Uterus (tissue), 4 donors: Measurements from ENCODE around the gene FANCM. TPM values are rescaled to one million over a fixed set of nuclear protein-coding genes. Genes with fewer than 3 reads are reported as not detected.
A peak's percentile ranks its signal among the peaks of the same experiment; 100 is the strongest.
"Not testable (repeated sequence)": the region's sequence is repeated elsewhere in the genome, so short reads cannot be mapped to it uniquely, and the experiment has no call there.

Experiments used
- DNase-seq, 2 donors: peaks; one replicate each; pipeline ENCODE4 v3.0.0-alpha.2; 2019 to 2020
- H3K27ac ChIP-seq, 2 donors: fragments of 200-600 bp; sonication (generic); 1 replicate in 1 of 2; 2 replicates in 1 of 2; pipeline ENCODE4 v1.5.1; 2016 to 2018
- H3K27me3 ChIP-seq, 2 donors: fragments of 200-600 bp; sonication (generic); one replicate each; pipeline ENCODE4 v1.5.1; 2018 to 2019; ENCODE audit warnings: control low read depth in 1 of 2
- H3K36me3 ChIP-seq, 2 donors: fragments of 200-600 bp; sonication (generic); one replicate each; pipeline ENCODE4 v1.5.1; 2019; ENCODE audit warnings: control low read depth in 1 of 2
- H3K4me1 ChIP-seq, 2 donors: fragments of 200-600 bp; sonication (generic); one replicate each; pipeline ENCODE4 v1.5.1; 2018 to 2019; ENCODE audit warnings: control low read depth in 1 of 2
- H3K4me3 ChIP-seq, 2 donors: fragments of 200-600 bp; sonication (generic); 1 replicate in 1 of 2; 2 replicates in 1 of 2; pipeline ENCODE4 v1.5.1; 2018 to 2019; ENCODE audit warnings: mild to moderate bottlenecking in 1 of 2
- H3K9me3 ChIP-seq, 2 donors: fragments of 200-600 bp; sonication (generic); one replicate each; pipeline ENCODE4 v1.5.1; 2019; ENCODE audit warnings: control low read depth in 1 of 2
- POLR2A ChIP-seq, 2 donors: fragments of 450-650 bp; IDR thresholded peaks; one replicate each; pipeline ENCODE4 v1.6.1; 2016; ENCODE audit warnings: antibody characterized with exemption in 2 of 2, mild to moderate bottlenecking in 1 of 2, moderate library complexity in 1 of 2
- intact Hi-C: fragments of 100-400 bp; cut with DNase I; formaldehyde crosslinking; loops from one replicate; pipeline ENCODE4 v1.15.1; 2023; ENCODE audit warnings: low total_unique reads
- total RNA-seq, 4 donors: library from RNA; depleted of rRNA in 3 of 4; stranded (reverse); fragments of >200 nt in 3 of 4; gene quantifications; one replicate each; pipeline versions ENCODE4 v1.1.0 to v1.2.4, GENCODE V29; 2014 to 2023
- TF ChIP-seq, protein P1 (sequence below), 4 experiments: fragments of 200-600 bp in 2 of 4; fragments of 450-650 bp in 2 of 4; sonication (generic) in 2 of 4; IDR thresholded peaks; one replicate each; pipeline ENCODE4 v1.5.1; 2016 to 2019; ENCODE audit warnings: antibody characterized with exemption in 4 of 4, mild to moderate bottlenecking in 2 of 4, moderate library complexity in 1 of 4
- donor health status: DM: yes; HTN: yes; CAD: no.

Gene FANCM
- total RNA-seq, 4 donors from 2014 or later = 6.9 to 25.7 (median 9.0) TPM

DNA sequence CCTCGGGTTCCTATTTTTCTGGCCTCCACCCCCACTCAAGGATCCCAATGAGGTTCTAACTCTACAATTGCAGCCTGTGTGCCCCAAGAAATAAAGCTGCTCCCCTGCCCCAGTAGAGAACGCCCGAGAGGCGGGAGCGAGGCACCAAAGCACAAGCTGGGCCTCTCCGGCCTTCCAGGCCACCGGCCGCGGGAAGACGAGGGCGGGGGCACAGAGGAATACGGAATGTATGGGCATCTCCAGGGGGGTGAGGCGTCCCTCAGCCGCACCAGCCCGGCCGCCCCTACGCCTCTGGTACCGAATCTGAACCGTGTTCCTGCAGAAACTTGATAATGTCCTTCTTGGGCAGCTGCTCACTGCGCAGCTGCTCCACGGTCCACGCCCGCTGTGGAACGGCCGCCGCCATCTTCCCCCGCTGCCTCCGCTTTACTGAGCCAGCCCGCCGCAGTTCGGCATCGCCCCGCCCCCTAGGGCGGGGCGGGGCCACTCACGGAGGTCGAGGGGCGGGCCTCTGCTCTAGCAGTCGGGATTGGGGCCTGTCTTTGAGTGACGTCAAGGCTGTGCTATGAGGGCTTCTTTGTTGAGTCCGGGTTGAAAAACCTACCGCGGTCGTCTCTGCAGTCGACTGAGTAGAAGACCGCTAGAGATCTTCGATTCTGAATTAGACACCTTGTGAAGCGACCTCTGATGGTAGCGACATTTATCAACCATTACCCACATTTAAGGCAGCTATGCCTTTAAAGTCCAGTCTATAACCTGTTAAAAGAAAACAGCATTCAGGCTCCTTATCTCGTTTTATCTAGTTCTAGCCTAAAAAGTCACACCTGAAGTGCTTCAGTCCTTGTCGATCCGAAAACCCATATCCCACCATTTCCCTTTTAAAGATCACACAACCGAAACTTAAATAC is 1.4 kb upstream of the FANCM start, which contains the start of gene FKBP3:
FKBP3 (minus strand) TSS at position 431 of the 908 bp plus-strand sequence; CDS start at position 406, 25 bp downstream.
- no peaks in the 10 kb centered on the region for H3K36me3 ChIP-seq
- TF ChIP-seq, protein P1, sequence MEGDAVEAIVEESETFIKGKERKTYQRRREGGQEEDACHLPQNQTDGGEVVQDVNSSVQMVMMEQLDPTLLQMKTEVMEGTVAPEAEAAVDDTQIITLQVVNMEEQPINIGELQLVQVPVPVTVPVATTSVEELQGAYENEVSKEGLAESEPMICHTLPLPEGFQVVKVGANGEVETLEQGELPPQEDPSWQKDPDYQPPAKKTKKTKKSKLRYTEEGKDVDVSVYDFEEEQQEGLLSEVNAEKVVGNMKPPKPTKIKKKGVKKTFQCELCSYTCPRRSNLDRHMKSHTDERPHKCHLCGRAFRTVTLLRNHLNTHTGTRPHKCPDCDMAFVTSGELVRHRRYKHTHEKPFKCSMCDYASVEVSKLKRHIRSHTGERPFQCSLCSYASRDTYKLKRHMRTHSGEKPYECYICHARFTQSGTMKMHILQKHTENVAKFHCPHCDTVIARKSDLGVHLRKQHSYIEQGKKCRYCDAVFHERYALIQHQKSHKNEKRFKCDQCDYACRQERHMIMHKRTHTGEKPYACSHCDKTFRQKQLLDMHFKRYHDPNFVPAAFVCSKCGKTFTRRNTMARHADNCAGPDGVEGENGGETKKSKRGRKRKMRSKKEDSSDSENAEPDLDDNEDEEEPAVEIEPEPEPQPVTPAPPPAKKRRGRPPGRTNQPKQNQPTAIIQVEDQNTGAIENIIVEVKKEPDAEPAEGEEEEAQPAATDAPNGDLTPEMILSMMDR (IDR thresholded peaks at IDR 0.05) = peak in 3 of 4 experiments; percentile 4 to 18 (median 13)
- peak; percentile 74 to 75 for TF ChIP-seq POLR2A (IDR thresholded peaks at IDR 0.05)
- peak within 1 kb of the TSS; percentile 52 to 58 for H3K4me3 ChIP-seq
- no peaks in the 10 kb centered on the region for H3K27me3 ChIP-seq
- H3K9me3 ChIP-seq = no peaks in the 10 kb centered on the region
- intact Hi-C loops = no loop called here
- peak within 1 kb of the TSS; percentile 80 to 83 for H3K27ac ChIP-seq
- H3K4me1 ChIP-seq = peaks cover 0 to 7% of the 10 kb centered on the region in 2 donors
- DNase-seq = peak; percentile 94 to 98

DNA sequence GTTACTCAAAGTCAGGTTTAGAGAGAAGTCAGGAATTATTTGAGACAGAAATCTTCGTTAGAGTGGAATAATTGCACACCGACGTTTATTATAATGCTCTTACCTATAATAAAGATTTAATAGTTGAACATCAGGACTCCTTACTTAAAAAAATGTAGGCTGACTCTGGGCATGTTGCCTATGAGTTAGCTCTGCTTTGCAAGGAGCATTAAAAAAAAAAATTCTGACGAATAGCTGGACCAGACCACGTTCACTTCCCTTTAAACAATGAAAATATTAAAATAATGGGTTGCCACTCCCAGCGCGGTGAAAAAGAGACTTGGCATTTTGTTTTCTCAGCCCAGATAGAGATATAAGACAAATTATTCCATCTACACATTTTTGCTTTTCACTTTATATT is 574 bp upstream of the FANCM start:
- peaks cover 0 to 7% of the 10 kb centered on the region in 2 donors for H3K4me1 ChIP-seq
- peak overlapping the region; percentile 52 to 58 for H3K4me3 ChIP-seq
- no peaks in the 10 kb centered on the region for H3K36me3 ChIP-seq
- TF ChIP-seq, protein P1 (IDR thresholded peaks at IDR 0.05) = no peak
- H3K27me3 ChIP-seq = no peaks in the 10 kb centered on the region
- H3K9me3 ChIP-seq = no peaks in the 10 kb centered on the region
- no peak for DNase-seq
- peak overlapping the region; percentile 80 to 83 for H3K27ac ChIP-seq
- intact Hi-C loops = no loop called here

DNA sequence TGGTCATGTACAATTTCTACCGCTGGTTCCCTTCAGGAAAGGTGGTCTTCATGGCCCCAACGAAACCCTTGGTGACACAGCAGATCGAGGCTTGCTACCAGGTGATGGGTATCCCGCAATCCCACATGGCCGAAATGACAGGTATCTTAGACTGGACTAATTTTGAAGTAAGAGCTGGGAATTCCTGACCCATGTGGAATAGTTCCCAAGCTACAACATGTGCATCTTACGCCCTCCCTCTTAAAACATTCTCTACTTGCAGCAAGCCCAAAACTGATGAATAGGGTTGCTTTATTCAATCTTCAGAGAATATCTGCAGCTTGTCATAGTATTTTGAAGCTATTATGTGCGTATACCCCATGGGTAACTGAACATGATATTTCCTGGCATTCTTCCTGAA is 669 bp downstream of the FANCM start:
- intact Hi-C loops = no loop called here
- no peak for TF ChIP-seq POLR2A (IDR thresholded peaks at IDR 0.05)
- TF ChIP-seq, protein P1 (IDR thresholded peaks at IDR 0.05) = no peak
- no peak overlapping the region for H3K27ac ChIP-seq
- no peak for DNase-seq
- H3K4me1 ChIP-seq = peaks cover 0 to 7% of the 10 kb centered on the region in 2 donors
- H3K27me3 ChIP-seq = no peaks in the 10 kb centered on the region
- H3K36me3 ChIP-seq = no peaks in the 10 kb centered on the region
- H3K4me3 ChIP-seq = peak overlapping the region; percentile 52 to 58
- no peaks in the 10 kb centered on the region for H3K9me3 ChIP-seq

DNA sequence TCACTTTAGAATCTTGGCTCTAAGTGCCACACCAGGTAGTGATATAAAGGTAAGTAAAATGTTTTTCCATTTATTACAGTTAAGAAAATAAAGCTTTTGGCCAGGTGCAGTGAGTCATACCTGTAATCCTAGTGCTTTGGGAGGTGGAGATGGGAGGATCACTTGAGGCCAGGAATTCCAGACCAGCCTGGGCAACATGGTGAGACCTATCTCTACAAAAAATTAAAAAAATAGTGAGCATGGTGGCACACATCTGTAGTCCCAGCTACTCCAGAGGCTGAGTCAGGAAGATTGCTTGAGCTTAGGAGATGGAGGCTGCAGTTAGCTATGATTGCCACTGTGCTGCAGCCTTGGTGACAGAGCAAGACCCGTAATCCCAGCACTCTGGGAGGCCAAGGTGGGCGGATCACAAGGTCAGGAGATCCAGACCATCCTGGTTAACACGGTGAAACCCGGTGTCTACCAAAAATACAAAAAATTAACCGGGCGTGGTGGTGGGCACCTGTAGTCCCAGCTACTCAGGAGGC is 5.0 kb downstream of the FANCM start:
- Histone ChIP-seq H3K9me3 (no peaks in the 10 kb centered on the region), H3K27me3 (no peaks in the 10 kb centered on the region), H3K4me3 (no peak overlapping the region), H3K27ac (no peak overlapping the region), H3K36me3 (no peaks in the 10 kb centered on the region), H3K4me1 (peaks cover 0 to 7% of the 10 kb centered on the region in 2 donors)
- DNase-seq = no peak
- intact Hi-C loops = no loop called here
- TF ChIP-seq, protein P1 (IDR thresholded peaks at IDR 0.05) = no peak
- no peak for TF ChIP-seq POLR2A (IDR thresholded peaks at IDR 0.05)

DNA sequence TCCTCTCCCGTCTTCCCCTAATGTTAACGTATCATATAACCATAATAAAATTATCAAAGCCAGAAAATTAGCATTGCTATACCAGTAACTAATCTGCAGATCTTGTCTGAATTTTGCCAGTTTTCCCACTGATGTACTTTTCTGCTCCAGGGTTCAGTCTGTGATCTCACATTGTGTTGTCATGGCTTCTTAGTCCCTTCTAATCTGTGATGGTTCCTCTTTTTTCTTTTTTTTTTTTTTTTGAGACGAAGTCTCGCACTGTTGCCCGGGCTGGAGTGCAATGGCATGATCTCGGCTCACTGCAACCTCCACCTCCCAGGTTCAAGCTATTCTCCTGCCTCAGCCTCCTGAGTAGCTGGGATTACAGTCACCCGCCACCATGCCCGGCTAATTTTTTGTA is 6.4 kb downstream of the FANCM start:
- DNase-seq, H3K4me1 ChIP-seq, H3K27ac ChIP-seq, H3K27me3 ChIP-seq, H3K36me3 ChIP-seq, intact Hi-C loops, H3K4me3 ChIP-seq, H3K9me3 ChIP-seq: not testable (repeated sequence)
